ENCODE measurements around the gene ESRRG.
"Not testable (repeated sequence)": the region's sequence is repeated elsewhere in the genome, so short reads cannot be mapped to it uniquely, and the experiment has no call there.

Gene ESRRG

DNA sequence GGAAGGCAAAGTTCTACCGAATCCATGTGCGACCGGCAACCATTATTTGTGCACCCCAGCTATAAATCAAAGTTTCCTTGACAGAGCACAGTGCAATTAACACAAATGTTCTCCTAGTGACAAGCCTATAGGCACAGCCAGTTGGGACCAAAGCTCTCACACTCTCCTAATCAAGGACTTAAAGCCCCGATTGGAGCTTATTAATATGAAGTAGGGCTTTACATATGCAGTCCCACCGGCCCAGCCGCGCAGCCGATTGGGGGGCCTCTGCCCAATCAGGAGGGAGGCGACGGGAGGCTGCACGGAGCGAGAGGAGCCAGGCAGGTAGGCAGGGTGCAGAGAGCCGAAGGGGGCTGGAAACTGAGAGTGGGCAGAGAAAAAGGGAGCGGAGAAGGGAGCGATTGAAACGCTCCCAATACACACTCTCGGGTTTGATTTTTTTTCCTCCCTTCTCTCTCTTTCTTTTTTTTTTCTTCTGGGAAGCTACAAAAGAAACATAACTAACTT lies at the start of gene ESRRG:
Gene ESRRG (minus strand): TSS at position 156 of the 507 bp plus-strand sequence. CDS start 130 bp downstream, at position 26.
- DNase-seq: peak; percentile 56

DNA sequence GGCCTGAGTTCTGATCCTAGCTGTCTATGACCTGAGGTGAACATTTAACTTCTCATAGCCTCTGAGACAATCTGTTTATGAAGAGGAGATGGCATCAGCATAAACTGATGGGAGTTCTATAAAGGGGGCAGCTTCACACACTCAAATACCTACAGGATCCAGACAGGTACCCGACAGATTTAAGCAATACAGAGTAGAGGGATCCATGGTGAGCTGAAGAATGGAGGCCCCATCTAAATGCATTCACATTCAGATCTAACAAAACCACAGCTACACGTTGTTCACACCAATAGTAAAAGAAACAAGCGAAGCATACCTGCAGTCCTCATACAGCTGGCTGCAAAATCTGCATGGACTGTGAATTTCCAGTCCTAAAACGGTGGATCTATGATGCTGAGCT lies 48.7 kb upstream of the ESRRG start:
- no peak for DNase-seq

DNA sequence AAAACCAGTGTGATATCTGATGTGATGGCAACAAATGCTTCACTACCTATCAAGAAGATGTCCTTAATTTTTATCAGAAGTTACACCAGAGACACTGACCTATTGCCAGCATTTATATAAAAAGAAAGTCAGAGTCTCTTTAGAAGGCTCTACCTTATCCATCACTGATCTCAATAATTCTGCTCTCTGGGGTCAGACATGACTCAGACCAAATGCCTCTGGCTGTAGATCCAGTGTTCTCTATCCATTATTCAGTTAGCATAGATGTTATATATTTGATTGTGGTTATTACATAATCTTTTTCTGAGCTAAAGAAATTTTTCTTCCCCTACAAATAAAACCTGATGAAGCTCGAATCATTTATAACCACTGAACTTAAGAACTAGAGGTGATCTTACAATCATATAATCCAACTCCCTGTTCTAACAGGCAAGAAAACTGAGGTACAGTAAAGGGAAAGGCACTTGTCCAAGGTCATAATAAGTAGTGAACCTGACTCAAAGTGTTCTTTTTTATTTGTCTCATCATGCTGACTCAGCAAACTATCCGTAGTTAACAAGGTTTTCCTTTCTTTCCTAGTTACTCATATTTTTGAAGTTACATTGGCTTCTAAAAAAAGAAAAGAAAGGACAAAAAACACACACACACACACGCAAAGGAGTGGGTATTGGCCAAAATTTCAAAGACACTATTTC lies 43.6 kb upstream of the ESRRG start:
- DNase-seq: no peak

DNA sequence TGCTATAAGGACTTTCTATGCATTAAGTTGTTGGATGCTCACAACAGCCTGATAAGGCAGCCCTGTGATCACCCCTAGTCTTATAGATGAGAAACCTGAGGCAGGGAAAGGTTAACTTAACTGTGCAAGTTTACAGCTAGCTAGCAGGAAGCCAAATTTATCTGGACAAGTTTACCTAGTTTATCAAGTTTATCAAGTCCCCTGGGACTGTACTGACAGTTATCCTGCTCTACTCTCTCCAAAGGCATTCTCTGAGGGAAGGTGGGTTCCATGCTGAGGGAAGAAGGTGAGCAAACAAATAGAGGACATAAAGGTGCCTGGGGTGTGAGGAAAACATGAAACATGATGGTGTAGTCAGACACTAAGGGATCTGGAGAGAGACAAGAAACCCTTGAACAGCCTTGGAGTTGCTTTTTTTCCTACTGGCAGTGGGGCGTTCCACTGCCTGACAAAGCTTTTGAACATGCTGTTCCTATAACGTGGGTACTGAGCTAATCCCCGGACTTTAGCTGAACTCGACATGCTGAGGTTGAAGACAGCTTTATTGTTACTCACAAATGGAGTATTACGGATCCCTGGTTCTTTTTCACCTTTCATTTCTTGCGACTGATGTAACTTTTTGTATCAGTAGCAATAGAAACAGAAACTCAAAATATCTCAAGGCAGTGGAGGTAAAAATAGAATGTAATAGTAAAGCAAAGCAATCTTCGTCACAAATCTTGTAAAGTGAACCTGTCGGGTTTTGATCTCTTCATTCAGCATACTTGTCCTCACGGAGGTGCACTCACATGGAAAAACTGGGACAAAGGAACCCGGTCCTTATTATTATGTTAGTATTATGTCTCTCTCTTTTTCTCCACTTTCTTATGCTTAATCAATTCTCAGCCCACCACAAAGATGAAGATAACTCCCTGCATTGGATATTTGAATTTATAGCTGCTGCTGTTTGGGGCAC lies 42.4 kb upstream of the ESRRG start:
- no peak for DNase-seq

DNA sequence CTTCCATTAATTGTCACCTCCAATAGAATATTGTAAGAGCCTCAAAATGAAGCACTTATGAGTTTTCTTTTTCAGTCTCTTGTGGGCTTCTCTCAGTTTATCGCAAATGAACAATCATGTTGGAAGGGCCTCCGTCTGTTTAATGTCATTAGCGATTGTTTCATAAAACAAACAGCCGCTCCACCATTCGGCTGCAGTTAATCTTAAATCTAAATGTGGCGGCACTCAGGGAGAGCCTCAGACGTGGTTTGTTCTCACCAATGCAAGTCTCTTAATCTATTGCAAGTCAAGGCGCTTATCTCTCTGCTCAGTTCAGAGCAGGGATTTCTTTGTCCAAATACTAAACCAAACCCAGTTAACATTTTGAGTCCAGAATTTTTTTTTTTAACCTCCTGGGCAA lies 34.9 kb upstream of the ESRRG start:
- DNase-seq: no peak

DNA sequence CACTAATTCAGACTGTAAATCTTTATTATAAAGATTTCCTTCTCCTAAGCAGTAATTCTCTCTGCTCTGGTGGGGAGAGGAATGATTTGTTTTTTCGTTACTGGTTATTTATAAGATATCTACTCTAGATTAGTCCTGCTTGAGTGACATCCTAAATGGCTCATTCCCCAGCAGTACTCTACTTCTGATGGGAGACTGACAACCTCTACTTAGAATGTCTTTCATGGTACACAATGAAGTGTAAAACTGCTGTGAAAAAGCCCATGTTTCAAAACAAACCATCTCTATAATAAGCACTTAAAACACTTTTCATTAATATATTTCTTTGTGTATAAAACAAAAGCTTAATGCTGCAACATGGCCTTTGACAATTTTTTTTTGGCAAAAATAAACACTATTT lies 33.9 kb upstream of the ESRRG start:
- DNase-seq: no peak

DNA sequence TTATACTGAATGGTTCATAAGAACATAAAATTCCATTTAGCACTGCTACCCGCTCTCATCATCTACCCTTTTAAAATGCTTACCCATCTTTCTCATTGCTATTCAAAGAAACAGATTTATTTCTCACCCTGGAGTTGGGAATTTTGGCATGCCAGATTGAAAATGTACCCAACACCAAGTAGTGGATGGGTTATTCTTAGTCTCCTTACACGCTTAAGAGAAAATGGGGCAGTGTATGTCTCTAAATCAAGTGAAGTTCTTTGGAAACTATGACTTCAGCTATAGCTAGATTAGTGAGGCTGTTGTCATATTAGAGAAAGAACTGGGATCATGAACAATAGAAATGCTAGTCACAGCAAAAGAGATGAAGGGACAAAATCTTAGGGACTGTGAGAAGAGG lies 27.7 kb upstream of the ESRRG start:
- no peak for DNase-seq

DNA sequence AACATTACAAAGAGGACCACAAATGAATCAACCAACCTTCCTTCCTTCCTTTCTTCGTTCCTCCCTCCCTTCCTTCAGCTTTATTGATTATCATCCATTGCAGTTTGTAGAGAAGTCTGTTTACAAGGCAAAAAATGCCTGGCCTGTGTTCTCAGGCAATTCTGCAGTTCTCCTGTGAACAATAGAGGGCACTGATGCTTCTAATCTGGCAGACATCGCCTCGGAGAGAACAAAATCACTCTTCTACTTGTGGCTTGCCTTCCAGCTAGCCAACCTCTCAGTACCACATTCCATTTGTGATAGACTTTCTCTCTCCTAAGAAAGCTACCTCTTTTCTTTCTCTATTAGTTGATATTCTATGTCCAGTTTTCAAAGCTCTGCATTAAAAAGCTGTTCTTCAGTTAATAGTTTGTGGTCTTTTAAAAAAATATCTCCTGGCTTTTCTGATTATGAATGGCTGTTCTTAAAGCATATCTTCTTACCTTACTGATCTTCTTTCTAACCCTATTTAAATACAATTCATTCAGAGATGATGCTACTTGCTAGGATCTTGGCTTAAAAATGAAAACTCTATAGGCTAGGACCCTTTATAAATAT lies 26.9 kb upstream of the ESRRG start:
- DNase-seq: peak; percentile 42

DNA sequence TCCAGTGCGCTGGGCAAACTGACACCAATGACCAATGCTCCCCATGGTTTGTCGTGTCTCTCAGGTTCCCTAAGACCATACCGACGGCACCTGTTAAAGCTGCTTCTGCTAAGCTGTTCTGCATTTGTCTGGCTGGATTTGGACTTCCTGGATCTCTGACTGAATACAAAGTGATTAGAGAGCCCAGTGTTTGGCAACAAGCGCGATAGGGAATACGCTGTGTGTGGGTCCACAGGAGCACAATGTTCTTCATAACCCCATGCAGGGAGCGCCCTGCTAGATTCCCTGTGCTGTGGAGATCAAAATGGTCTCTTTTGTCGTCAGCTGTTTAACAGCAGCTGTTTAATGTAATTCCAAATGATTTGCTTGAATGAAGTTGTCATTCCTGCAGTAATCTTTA lies 26.0 kb upstream of the ESRRG start:
- DNase-seq: peak; percentile 34

DNA sequence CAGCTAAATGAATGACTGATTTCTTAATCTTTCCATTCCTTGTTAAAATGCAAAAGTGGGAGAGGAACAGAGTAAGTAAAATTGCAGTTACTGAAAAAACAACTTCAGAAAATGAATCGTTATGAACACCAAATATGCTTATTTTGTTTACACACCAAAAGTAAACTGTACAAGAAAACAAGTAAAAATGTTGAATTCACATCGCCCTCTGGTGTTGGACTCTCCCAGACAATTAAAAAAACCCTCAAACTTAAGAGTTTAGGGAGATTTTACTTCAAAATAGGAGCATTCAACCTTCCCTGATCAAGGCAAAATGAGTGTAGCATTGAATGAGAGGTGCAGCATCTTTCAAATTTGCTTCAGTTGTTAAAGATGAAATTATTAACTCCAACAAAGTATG lies 19.4 kb upstream of the ESRRG start:
- DNase-seq: no peak

DNA sequence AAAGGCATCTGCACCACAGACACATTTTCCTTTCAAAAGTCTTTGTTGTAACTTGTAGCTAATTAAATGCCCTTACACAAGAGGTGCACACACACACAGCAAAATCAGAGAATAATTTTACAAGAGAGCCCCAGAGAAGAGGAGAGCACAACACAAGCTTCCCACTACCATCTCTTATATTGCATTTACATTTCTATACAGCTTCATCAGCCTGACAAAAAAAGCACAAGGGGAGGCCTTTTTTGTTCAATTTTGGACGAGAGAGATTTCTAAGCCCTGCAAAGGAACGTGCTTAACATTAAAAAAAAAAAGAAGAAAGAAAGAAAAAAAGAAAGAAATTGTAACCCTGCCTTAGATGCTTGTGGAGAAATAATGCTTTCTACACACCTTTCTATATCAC lies 17.1 kb upstream of the ESRRG start:
- DNase-seq: no peak

DNA sequence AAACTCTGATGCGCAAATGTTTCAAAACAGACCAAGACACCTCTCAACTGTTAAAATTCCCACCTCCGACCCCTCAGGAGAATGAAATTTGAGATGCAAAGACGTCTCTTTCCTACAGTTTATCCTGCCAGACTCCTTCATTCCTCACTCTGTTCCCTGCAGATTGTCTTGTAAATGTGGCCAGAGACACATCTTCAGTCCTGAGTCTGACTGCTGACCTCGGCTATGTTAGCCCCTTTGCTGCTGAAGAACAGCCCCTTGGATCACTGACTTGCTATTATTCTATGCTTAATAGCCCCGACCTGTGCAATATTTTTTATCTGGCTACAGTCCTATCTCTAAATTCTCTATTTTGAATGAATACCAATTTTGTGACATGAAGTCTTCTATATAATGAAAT lies 16.6 kb upstream of the ESRRG start:
- DNase-seq: no peak

DNA sequence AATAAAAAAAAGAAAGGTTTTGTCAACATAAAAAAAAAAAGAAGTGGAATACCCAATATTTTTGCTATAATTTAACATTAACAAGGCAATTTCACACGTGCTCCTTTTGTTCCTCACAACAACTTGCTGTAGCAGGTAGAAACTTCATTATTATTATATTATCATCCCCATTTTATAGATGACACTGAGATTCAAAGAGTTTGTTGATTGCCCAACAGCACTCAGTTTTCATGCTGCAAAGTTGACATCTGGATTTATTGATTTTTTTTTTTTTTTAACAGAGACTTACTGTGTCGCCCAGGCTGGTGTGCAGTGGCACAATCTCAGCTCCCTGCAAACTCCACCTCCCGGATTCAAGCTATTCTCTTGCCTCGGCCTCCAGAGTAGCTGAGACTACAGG lies 8.9 kb upstream of the ESRRG start:
- DNase-seq: no peak

DNA sequence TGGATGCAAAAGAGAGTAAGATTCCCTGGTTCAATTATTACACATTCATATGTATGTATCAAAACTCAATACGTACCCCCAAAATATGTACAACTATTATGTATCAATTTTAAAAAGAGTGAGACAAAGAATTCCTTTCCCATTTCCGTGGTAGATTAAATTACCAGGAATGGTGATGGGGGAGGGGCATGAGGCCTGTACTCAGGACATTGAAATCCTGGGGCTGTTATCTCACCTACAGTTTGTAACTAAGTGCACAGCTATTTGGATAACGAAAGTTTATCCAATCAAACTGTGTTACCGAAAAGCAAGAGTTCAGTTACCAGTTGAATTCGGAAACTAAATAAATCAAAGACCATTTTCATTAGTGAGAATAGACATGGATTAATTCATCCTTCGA lies 8.3 kb upstream of the ESRRG start:
- no peak for DNase-seq

DNA sequence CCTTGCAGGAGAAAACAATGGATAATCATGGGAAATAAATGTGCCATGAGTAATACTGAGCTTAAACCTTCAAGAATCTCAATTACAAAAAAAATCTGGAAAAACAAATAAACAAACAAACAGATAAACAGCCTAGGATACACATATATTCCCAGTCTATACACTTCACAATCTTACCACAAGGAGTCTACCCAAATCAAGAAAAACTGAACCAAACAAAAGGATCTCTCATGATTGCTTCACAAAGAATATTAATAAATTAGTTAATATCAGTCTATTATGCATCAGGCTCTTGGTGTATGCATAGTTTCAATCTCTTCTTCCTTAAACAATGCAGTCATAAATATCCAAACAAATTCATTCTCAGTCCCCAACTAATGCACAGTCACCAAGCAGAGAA lies 3.2 kb upstream of the ESRRG start:
- no peak for DNase-seq

DNA sequence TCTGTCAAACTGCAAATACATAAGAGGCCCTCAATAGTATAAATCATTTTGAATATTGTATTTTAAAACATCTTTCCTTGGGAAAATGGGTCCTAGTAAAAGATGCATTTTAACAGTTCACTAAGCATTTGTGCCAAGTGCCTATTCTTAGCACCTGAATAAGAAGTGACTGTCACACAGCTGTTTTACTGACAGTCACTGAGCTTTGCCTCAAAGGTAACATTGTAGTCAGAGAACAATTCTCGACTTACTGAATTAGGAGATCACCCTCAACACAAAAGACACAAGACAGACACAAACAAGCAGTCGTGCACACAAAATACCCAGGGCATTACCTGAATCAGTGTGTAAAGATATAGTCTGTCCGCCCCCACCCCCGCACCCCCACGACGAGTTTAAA lies 408 bp downstream of the ESRRG start:
- DNase-seq: no peak

DNA sequence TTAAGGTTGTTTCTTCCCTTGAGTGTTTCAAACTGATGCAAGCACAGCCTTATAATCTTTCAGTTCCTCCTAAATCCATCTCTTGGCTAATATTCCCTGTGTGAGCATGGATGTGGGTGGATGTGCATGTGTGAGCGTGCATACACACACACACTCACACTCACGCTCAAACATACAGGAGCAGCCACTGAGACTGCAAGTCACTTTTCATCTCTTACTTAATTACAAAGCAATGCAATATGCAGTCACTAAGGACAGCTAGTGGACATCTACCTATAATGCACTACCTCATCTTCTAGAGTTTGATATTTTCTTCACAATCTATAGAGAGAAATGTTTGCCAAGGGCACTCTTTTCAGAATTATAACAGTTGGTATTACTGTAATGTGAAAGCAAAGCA lies 1.4 kb downstream of the ESRRG start:
- DNase-seq: no peak

DNA sequence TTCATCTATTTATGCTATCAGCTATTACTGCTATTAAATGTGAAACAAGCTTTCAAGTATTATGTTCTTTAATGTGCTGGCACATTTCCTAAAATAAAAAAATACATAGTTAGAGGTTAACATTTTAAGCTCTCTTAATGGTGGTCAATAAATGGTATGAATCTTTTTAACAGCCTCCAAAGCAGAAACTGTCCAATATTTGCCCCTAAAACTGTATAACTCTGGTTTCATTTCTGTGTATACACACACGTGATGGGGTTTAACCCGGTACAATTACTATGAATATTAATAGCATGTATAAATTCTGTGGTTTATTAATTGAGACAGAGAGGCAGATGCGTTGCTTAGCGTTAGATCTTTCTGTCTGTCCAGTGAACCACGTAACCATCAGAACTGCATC lies 2.2 kb downstream of the ESRRG start:
- DNase-seq: no peak

DNA sequence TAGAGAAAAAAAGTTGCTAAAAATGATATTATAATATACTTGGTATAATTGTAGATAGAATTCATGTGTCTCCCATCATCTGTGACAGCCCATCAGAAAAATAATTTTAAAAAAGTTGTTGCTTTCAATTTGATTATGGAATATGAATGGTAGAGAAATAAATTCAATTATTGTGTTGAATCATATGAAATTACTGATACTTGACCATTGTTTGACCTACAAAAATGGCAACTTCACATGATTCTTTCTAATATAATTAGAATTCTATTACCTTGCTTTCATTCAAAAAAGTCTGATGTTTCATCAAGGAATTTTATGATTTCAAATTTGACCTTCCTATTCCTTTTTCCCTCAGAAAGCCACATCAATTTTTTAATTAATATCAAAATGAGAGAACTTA lies 11.5 kb downstream of the ESRRG start:
- DNase-seq: no peak

DNA sequence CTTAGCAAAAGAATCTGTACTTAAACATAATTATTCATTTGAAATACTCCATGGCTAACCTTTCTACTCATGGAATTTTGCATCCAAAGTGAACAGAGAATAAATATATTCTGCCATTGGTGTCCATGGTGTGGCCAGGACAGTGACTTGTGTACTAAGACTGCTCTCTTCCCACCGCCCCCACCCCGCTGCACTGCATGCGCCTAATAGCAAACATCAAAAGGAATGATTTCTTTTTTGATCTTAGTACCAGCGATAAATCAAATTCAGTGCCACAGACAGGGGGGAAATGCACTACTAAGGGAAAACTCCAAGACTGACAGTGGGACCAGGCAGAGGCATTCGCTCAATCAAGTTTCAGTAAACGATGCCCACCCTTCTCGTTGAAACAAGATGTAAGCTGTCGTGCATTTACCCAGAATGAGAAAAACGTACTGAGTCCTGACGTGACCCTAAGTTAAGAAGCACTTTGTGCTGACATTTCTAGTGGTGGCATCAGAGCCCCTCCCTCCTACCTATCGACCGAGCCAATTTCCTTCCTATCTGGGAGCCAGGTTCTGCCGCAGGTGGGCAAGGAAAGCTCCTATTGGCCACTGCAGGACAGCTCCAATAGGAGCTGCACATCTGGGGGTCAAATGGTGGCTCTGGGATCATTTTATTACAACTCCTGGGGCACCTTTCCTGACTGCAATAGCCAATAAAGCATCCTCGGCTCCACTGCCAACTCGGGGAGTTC lies 12.5 kb downstream of the ESRRG start:
- no peak for DNase-seq

DNA sequence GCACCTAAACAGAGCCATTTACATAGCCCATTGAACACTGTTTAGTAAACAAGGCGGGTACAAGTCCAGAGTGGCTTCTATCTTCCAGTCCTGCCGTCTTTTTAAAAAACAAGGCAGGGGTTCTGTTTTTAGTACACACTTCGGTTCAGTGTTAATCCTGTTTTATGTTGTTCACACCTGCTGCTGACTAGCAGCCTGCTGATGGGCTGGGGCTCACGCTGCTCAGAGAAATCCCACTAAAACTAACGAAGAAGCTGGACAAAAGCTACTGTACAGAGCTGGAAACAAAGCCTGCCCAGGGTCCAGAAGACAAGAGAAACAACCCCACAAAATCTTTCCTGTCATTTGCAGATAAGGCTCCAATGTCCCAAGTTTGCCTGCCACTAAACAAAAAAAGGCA lies 13.2 kb downstream of the ESRRG start:
- no peak for DNase-seq

DNA sequence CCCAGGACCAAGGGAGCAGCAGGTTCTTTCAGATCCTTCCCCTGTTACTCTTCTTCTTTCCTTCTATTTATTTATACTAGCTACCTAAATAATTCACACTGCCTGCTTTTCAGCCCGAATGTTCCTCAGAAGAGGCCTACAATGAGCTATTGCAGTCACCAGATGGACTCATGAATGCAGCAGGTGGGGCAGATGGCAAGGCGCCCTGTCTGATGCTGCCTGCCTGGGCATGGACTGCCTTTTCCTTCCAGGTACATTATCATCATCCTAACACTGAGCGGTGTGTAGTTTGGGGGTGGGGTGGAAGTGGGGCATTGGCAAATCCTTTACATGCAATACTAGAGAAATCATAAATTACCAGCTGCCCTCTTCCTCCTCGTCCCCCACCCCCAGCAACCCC lies 17.6 kb downstream of the ESRRG start:
- no peak for DNase-seq

DNA sequence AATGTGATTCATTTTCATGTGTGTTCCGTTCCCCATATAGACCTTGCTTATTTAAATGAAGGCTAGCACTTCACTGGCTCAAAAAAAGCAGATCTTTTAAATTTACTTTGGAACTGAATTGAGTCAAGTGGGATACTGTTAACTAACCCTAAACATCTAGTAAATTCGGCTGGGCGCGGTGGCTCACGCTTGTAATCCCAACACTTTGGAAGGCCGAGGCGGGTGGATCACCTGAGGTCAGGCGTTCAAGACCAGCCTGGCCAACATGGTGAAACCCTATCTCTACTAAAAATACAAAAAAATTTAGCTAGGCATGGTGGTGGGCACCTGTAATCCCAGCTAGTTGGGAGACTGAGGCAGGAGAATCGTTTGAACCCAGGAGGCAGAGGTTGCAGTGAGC lies 19.2 kb downstream of the ESRRG start:
- DNase-seq: not testable (repeated sequence)

All from femur (tissue), 1 donor.